H9 (cell line): ENCODE results near the gene NECAB3. TPM values are rescaled to one million over a fixed set of nuclear protein-coding genes. Genes with fewer than 3 reads are reported as not detected.
A peak's percentile ranks its signal among the peaks of the same experiment; 100 is the strongest.

Experiments
- DNase-seq: peaks from one replicate; pipeline ENCODE4 v3.0.0-alpha.2; 2017
- H2AFZ ChIP-seq: one replicate; pipeline ENCODE4 v1.6.1; 2013; ENCODE audit warnings: mild to moderate bottlenecking, low read length, control low read depth, moderate library complexity
- H2AK5ac ChIP-seq: 2 replicates; pipeline ENCODE4 v1.6.1; 2013; ENCODE audit warnings: low read length, control low read depth, mixed read lengths; ENCODE audit not compliant: insufficient read length
- H2BK120ac ChIP-seq: one replicate; pipeline ENCODE4 v1.6.1; 2013; ENCODE audit warnings: low read depth, mild to moderate bottlenecking, low read length, control low read depth, inconsistent platforms; ENCODE audit not compliant: poor library complexity, severe bottlenecking
- H2BK12ac ChIP-seq: 2 replicates; pipeline ENCODE4 v1.6.1; 2013; ENCODE audit warnings: low read length, control low read depth, mixed read lengths, low read depth; ENCODE audit not compliant: insufficient read length
- H2BK15ac ChIP-seq: 2 replicates; pipeline ENCODE4 v1.6.1; 2013; ENCODE audit warnings: low read depth, low read length, control low read depth
- H2BK20ac ChIP-seq: one replicate; pipeline ENCODE4 v1.6.1; 2013; ENCODE audit warnings: low read depth, mild to moderate bottlenecking, low read length, control low read depth, inconsistent platforms; ENCODE audit not compliant: poor library complexity, severe bottlenecking
- H2BK5ac ChIP-seq: 2 replicates; pipeline ENCODE4 v1.6.1; 2013; ENCODE audit warnings: low read length, control low read depth, mixed read lengths; ENCODE audit not compliant: insufficient read length
- H3K14ac ChIP-seq: 2 replicates; pipeline ENCODE4 v1.6.1; 2013; ENCODE audit warnings: low read length, control low read depth; ENCODE audit not compliant: insufficient read depth
- H3K18ac ChIP-seq: 2 replicates; pipeline ENCODE4 v1.6.1; 2013; ENCODE audit warnings: low read depth, mild to moderate bottlenecking, mixed read lengths, low read length, control low read depth; ENCODE audit not compliant: insufficient read length
- H3K23ac ChIP-seq: 2 replicates; pipeline ENCODE4 v1.6.1; 2013; ENCODE audit warnings: low read length, control low read depth, mixed read lengths, low read depth; ENCODE audit not compliant: insufficient read length
- H3K23me2 ChIP-seq: 2 replicates; pipeline ENCODE4 v1.6.1; 2013; ENCODE audit warnings: low read depth, mild to moderate bottlenecking, mixed read lengths, low read length, control low read depth; ENCODE audit not compliant: insufficient read length, poor library complexity, severe bottlenecking
- H3K27ac ChIP-seq: 2 replicates; pipeline ENCODE4 v1.5.1; 2013; ENCODE audit warnings: low read length, control low read depth, mixed read lengths, low read depth; ENCODE audit not compliant: insufficient read length
- H3K27me3 ChIP-seq: 2 replicates; pipeline ENCODE4 v1.6.1; 2013; ENCODE audit warnings: low read length, control low read depth, inconsistent platforms; ENCODE audit not compliant: insufficient read depth
- H3K4ac ChIP-seq: 2 replicates; pipeline ENCODE4 v1.6.1; 2013; ENCODE audit warnings: low read depth, mild to moderate bottlenecking, control low read depth, inconsistent platforms, low read length, moderate library complexity
- H3K4me1 ChIP-seq: 2 replicates; pipeline ENCODE4 v1.6.1; 2013; ENCODE audit warnings: low read length, control low read depth, inconsistent platforms; ENCODE audit not compliant: insufficient read depth
- H3K4me2 ChIP-seq: 2 replicates; pipeline ENCODE4 v1.6.1; 2013; ENCODE audit warnings: low read length, control low read depth, mixed read lengths; ENCODE audit not compliant: insufficient read length, insufficient read depth
- H3K56ac ChIP-seq: 2 replicates; pipeline ENCODE4 v1.6.1; 2013; ENCODE audit warnings: low read depth, mild to moderate bottlenecking, mixed read lengths, low read length, control low read depth; ENCODE audit not compliant: insufficient read length
- H3K79me1 ChIP-seq: 2 replicates; pipeline ENCODE4 v1.6.1; 2013; ENCODE audit warnings: low read depth, mild to moderate bottlenecking, moderate library complexity, low read length, control low read depth, inconsistent platforms; ENCODE audit not compliant: insufficient read depth, poor library complexity, severe bottlenecking
- H3K79me2 ChIP-seq: 2 replicates; pipeline ENCODE4 v1.6.1; 2013; ENCODE audit warnings: low read length, control low read depth, inconsistent platforms; ENCODE audit not compliant: insufficient read depth
- H3K9ac ChIP-seq: 2 replicates; pipeline ENCODE4 v1.6.1; 2013; ENCODE audit warnings: low read length, control low read depth, mixed read lengths; ENCODE audit not compliant: insufficient read length; ENCODE audit errors: extremely low read depth
- H3K9me3 ChIP-seq: one replicate; pipeline ENCODE4 v1.6.1; 2013; ENCODE audit warnings: low read depth, low read length, inconsistent platforms; ENCODE audit not compliant: control insufficient read depth
- H3T11ph ChIP-seq: one replicate; pipeline ENCODE4 v1.6.1; 2013; ENCODE audit warnings: mild to moderate bottlenecking, low read length, control low read depth, inconsistent platforms
- H4K20me1 ChIP-seq: one replicate; pipeline ENCODE4 v1.6.1; 2013; ENCODE audit not compliant: control insufficient read depth, insufficient read length, insufficient read depth
- H4K5ac ChIP-seq: 2 replicates; pipeline ENCODE4 v1.6.1; 2013; ENCODE audit warnings: low read depth, mild to moderate bottlenecking, mixed read lengths, low read length, control low read depth; ENCODE audit not compliant: insufficient read length
- H4K8ac ChIP-seq: replicated peaks from 2 replicates; pipeline ENCODE4 v1.6.1; 2013; ENCODE audit warnings: low read length, control low read depth, mixed read lengths, low read depth; ENCODE audit not compliant: insufficient read length
- H4K91ac ChIP-seq: 2 replicates; pipeline ENCODE4 v1.6.1; 2013; ENCODE audit warnings: low read depth, mild to moderate bottlenecking, moderate library complexity, mixed read lengths, low read length, control low read depth; ENCODE audit not compliant: insufficient read length
- H3K27ac Mint-ChIP-seq, 3 experiments: 2 replicates in 2 of 3; 3 replicates in 1 of 3; pipeline ENCODE4 v1.8.0; 2020 to 2021; ENCODE audit warnings: mixed read lengths in 3 of 3, mild to moderate bottlenecking in 1 of 3, moderate library complexity in 1 of 3
- H3K27me3 Mint-ChIP-seq: 2 replicates; pipeline ENCODE4 v1.8.0; 2021; ENCODE audit warnings: low read depth, mild to moderate bottlenecking, moderate library complexity, mixed read lengths
- H3K36me3 Mint-ChIP-seq, 3 experiments: 2 replicates in 2 of 3; 3 replicates in 1 of 3; pipeline ENCODE4 v1.8.0; 2020 to 2021; ENCODE audit warnings: low read depth in 3 of 3, mixed read lengths in 3 of 3; ENCODE audit not compliant: insufficient read depth in 1 of 3
- H3K4me1 Mint-ChIP-seq, 2 experiments: 2 replicates each; pipeline ENCODE4 v1.8.0; 2020; ENCODE audit warnings: mixed read lengths in 2 of 2
- H3K4me3 Mint-ChIP-seq, 2 experiments: 2 replicates in 1 of 2; 3 replicates in 1 of 2; pipeline ENCODE4 v1.8.0; 2020 to 2021; ENCODE audit warnings: mild to moderate bottlenecking in 2 of 2, mixed read lengths in 2 of 2, moderate library complexity in 1 of 2
- H3K9me3 Mint-ChIP-seq, 2 experiments: 2 replicates in 1 of 2; 3 replicates in 1 of 2; pipeline ENCODE4 v1.8.0; 2020; ENCODE audit warnings: mild to moderate bottlenecking in 2 of 2, mixed read lengths in 2 of 2, moderate library complexity in 1 of 2
- CTCF ChIP-seq: fragments of 200-600 bp; sonication (generic); conservative IDR thresholded peaks from 3 replicates; pipeline ENCODE4 v1.8.0; 2021; ENCODE audit warnings: antibody characterized with exemption, mild to moderate bottlenecking
- WGBS: extraction: QIAGEN DNeasy Blood & Tissue Kit; methylation state at CpG from one replicate; pipeline ENCODE4 v1.1.7; 2013; ENCODE audit warnings: missing lambda C conversion rate, low lambda C conversion rate, mixed read lengths; ENCODE audit not compliant: insufficient read length; ENCODE audit errors: extremely low coverage; 5-methylcytosine and 5-hydroxymethylcytosine counted together
- total RNA-seq: library from RNA; stranded (reverse); gene quantifications from 2 replicates; pipeline ENCODE4 v1.2.1, GENCODE V29; 2021

Gene NECAB3
- total RNA-seq, 1 experiment from 2014 or later: 57.7 TPM

DNA sequence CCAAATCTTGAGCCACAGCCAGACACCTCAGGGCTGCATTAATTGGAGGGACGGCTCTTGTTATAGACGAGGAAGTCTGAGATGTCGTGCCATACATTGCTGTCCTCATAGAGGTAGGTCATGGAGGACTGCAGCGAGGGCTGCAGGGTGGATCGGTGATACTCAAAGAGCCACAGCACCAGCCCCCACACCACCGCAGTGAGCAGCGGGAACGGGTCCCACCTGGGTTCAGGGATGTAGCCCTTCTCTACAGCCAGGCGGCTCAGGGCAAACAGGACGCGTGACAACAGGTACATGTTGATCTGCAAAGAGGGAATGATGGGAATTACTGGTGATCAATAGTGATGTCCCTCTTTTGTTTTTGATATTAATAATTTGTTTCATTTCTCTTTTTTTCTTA is 33.4 kb upstream of the NECAB3 start:
- H3K27me3 Mint-ChIP-seq: peaks cover 3% of the 10 kb centered on the region; the same call in 1 of the 2 replicates
- no peaks in the 10 kb centered on the region for H3K23me2 ChIP-seq
- H3K36me3 Mint-ChIP-seq: peaks cover 2 to 6% (median 4%) of the 10 kb centered on the region in 3 experiments; a peak in 3 of 7 replicates
- no peak overlapping the region for H3K4me3 Mint-ChIP-seq
- no peaks in the 10 kb centered on the region for H3K27me3 ChIP-seq
- H3K9ac ChIP-seq: no peak overlapping the region
- no peak overlapping the region for H3K18ac ChIP-seq
- H2AK5ac ChIP-seq: no peak overlapping the region
- no peak overlapping the region for H3K4ac ChIP-seq
- H3K56ac ChIP-seq: no peak overlapping the region
- no peak overlapping the region for H4K91ac ChIP-seq
- no peak overlapping the region for H2BK12ac ChIP-seq
- H2BK5ac ChIP-seq: no peak overlapping the region
- H3K14ac ChIP-seq: no peak overlapping the region
- no peaks in the 10 kb centered on the region for H3K79me1 ChIP-seq
- no peak overlapping the region for H3K23ac ChIP-seq
- WGBS: no CpG with 5 or more reads among the region's 11 CpGs
- H2AFZ ChIP-seq: no peak overlapping the region
- H3K4me1 Mint-ChIP-seq: peaks cover 13 to 25% of the 10 kb centered on the region in 2 experiments
- TF ChIP-seq CTCF: no peak
- H3K9me3 Mint-ChIP-seq: peaks cover 0 to 11% of the 10 kb centered on the region in 2 experiments; a peak in 3 of 5 replicates
- H3K27ac Mint-ChIP-seq: peak overlapping the region in 1 of 3 experiments; percentile 35; a peak in 1 of 7 replicates
- no peak overlapping the region for H2BK20ac ChIP-seq
- no peak overlapping the region for H2BK120ac ChIP-seq
- no peaks in the 10 kb centered on the region; the same call in 1 of the 2 replicates for H3K4me1 ChIP-seq
- H3K79me2 ChIP-seq: no peaks in the 10 kb centered on the region
- H2BK15ac ChIP-seq: no peak overlapping the region
- DNase-seq: no peak
- no peaks in the 10 kb centered on the region for H3K9me3 ChIP-seq
- H4K5ac ChIP-seq: no peak overlapping the region
- no peak overlapping the region for H3K4me2 ChIP-seq
- H4K8ac ChIP-seq: no peak overlapping the region
- H3K27ac ChIP-seq: no peak overlapping the region
- H3T11ph ChIP-seq: no peak overlapping the region
- H4K20me1 ChIP-seq: no peaks in the 10 kb centered on the region
